OCI-LY3 (cell line): ENCODE measurements around the gene ADGRG7.

Experiments used
- H2AFZ ChIP-seq: fragments of 200-600, 300-600 bp; shearing (Covaris generic); 2 replicates; pipeline ENCODE4 v1.6.0; 2014; ENCODE audit warnings: antibody characterized with exemption, low read depth, low read length
- H3K27ac ChIP-seq: fragments of 200-600, 300-600 bp; sonication (generic); 2 replicates; pipeline ENCODE4 v1.5.1; 2014; ENCODE audit warnings: mild to moderate bottlenecking, low read length, moderate library complexity, mixed read lengths
- H3K27me3 ChIP-seq: fragments of 200-600, 300-600 bp; sonication (generic); 2 replicates; pipeline ENCODE4 v1.6.1; 2014; ENCODE audit warnings: low read depth, low read length, mixed read lengths
- H3K36me3 ChIP-seq: fragments of 200-600, 300-600 bp; sonication (generic); replicated peaks from 2 replicates; pipeline ENCODE3; 2014; ENCODE audit warnings: low read depth, low read length, mixed read lengths
- H3K4me1 ChIP-seq: fragments of 300-600, 200-600 bp; sonication (generic); 2 replicates; pipeline ENCODE4 v1.6.1; 2014; ENCODE audit warnings: low read length, mixed read lengths
- H3K4me2 ChIP-seq: fragments of 200-600, 300-600 bp; sonication (generic); 2 replicates; pipeline ENCODE4 v1.6.1; 2014; ENCODE audit warnings: low read length, mixed read lengths
- H3K4me3 ChIP-seq: fragments of 300-600, 200-600 bp; sonication (generic); 2 replicates; pipeline ENCODE4 v1.5.1; 2014; ENCODE audit warnings: antibody characterized with exemption, mild to moderate bottlenecking, low read length, moderate library complexity
- H3K79me2 ChIP-seq: fragments of 300-600, 200-600 bp; shearing (Covaris generic); 2 replicates; pipeline ENCODE4 v1.6.1; 2014; ENCODE audit warnings: mild to moderate bottlenecking, low read length, mixed read lengths
- H3K9ac ChIP-seq: fragments of 300-600, 200-600 bp; shearing (Covaris generic); 2 replicates; pipeline ENCODE4 v1.6.0; 2014; ENCODE audit warnings: mild to moderate bottlenecking, low read length, moderate library complexity
- H3K9me3 ChIP-seq: fragments of 200-600, 300-600 bp; shearing (Covaris generic); 2 replicates; pipeline ENCODE4 v1.6.1; 2014; ENCODE audit warnings: low read length, mixed read lengths; ENCODE audit not compliant: insufficient read depth
- H4K20me1 ChIP-seq: fragments of 200-600, 300-600 bp; sonication (generic); 2 replicates; pipeline ENCODE4 v1.6.1; 2016; ENCODE audit warnings: low read length, mixed read lengths; ENCODE audit not compliant: insufficient read depth
- CTCF ChIP-seq: fragments of 200-600, 300-600 bp; sonication (generic); IDR thresholded peaks from 2 replicates; pipeline ENCODE4 v1.5.1; 2014; ENCODE audit warnings: antibody characterized with exemption, low read length, low read depth
- EZH2phosphoT487 ChIP-seq: fragments of 200-600 bp; shearing (Covaris generic); IDR thresholded peaks from 2 replicates; pipeline ENCODE4 v1.6.1; 2018; ENCODE audit warnings: antibody characterized with exemption, mixed run types, low read depth

Gene ADGRG7

DNA sequence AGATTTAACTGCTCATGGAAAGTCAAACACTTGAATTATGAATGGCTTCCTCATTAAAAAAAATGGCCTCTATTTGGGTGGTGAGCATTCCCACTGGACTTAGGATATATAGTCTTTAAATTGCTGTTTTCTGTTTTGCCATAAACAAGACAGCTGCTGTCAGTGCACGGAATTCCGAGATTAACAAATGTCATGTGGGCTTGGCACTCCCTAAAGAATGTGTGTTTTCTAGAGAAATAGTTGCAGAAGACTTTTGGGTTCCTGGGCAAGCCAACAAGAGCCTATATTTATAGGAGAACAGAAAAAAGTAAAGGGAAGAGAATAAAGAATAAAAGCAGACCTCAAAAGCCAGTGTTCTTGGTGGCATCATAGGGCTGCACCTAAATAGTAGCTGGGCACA, 86.3 kb downstream of the ADGRG7 start:
- TF ChIP-seq CTCF (no peak), EZH2phosphoT487 (no peak)
- Histone ChIP-seq H3K9ac (no peak overlapping the region), H3K4me1 (no peaks in the 10 kb centered on the region), H2AFZ (no peak overlapping the region), H3K79me2 (no peaks in the 10 kb centered on the region), H3K36me3 (no peaks in the 10 kb centered on the region), H3K27ac (no peak overlapping the region), H3K4me2 (no peak overlapping the region), H3K9me3 (no peaks in the 10 kb centered on the region), H3K4me3 (no peak overlapping the region), H4K20me1 (no peaks in the 10 kb centered on the region), H3K27me3 (no peaks in the 10 kb centered on the region)

GRCh38 chr3:100696161-100696560, 86.8 kb downstream of the ADGRG7 start:
- Histone ChIP-seq H3K9me3 (no peaks in the 10 kb centered on the region), H3K9ac (no peak overlapping the region), H4K20me1 (no peaks in the 10 kb centered on the region), H3K36me3 (no peaks in the 10 kb centered on the region), H2AFZ (no peak overlapping the region), H3K27me3 (no peaks in the 10 kb centered on the region), H3K4me2 (no peak overlapping the region), H3K4me1 (no peaks in the 10 kb centered on the region), H3K4me3 (no peak overlapping the region), H3K79me2 (no peaks in the 10 kb centered on the region), H3K27ac (no peak overlapping the region)
- TF ChIP-seq CTCF, result no peak
- no peak for TF ChIP-seq EZH2phosphoT487

DNA sequence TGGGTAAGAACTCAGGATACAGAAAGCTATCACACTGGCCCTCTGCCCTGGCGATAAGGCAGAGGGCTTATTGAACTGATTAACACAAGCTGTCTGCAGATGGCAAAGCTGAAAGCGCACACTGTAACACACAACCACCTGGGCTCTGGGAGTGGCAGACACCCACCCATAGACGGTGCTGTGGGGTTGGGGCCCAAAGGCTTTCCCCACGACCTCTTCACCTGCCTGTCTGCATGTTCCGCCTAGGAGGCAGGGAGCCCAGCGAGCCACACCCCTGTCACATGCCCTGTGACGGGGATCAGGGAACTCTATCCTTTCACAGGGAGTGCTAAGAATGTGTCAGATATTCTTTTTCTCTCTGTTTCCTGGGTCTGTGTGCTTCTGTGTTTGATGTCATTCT, 87.8 kb downstream of the ADGRG7 start:
- no peak overlapping the region for H3K4me2 ChIP-seq

DNA sequence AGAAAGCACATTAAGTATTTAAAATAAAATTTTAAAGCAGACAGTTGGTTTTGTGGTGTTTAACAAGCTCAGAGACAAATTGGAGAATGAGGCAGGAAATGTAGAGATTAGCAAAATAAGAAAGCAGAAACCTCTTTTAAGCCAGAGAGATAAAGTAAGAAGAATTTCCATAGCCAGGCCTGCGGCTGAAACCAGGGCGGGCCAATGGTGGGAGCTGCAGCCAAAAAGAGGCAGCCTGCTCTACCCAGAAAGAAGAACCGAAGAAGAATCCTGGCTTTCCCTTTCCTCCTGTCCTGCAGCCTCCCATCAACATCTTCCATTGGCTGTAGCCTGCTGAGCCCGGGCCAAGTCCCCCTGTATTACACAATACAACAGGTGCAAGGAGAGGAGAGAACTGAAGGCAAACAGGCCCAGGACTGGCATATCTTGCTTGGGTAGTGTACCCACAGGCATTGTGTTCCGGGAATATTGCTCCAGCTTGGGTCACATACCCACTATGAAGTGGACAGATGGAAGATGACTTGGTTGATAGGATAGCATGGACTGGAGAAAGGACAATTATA, 88.4 kb downstream of the ADGRG7 start:
- Histone ChIP-seq H3K4me2 (no peak overlapping the region), H2AFZ (no peak overlapping the region)

More for the DNA sequence above, 87.8 kb downstream of the ADGRG7 start:
- TF ChIP-seq CTCF (no peak), EZH2phosphoT487 (no peak)
- no peaks in the 10 kb centered on the region for H3K4me1 ChIP-seq
- no peaks in the 10 kb centered on the region for H3K36me3 ChIP-seq
- H3K79me2 ChIP-seq, result no peaks in the 10 kb centered on the region
- H4K20me1 ChIP-seq, result no peaks in the 10 kb centered on the region
- no peaks in the 10 kb centered on the region for H3K27me3 ChIP-seq
- no peak overlapping the region for H3K9ac ChIP-seq
- no peak overlapping the region for H3K4me3 ChIP-seq
- no peak overlapping the region for H2AFZ ChIP-seq
- H3K27ac ChIP-seq, result no peak overlapping the region
- no peaks in the 10 kb centered on the region for H3K9me3 ChIP-seq

More for the DNA sequence above, 88.4 kb downstream of the ADGRG7 start:
- Histone ChIP-seq H3K79me2 (no peaks in the 10 kb centered on the region), H4K20me1 (no peaks in the 10 kb centered on the region), H3K9me3 (no peaks in the 10 kb centered on the region), H3K27ac (no peak overlapping the region), H3K27me3 (no peaks in the 10 kb centered on the region), H3K36me3 (no peaks in the 10 kb centered on the region), H3K4me1 (peaks cover 5% of the 10 kb centered on the region; the same call in 1 of the 2 replicates), H3K4me3 (no peak overlapping the region), H3K9ac (no peak overlapping the region)
- TF ChIP-seq CTCF, result no peak
- no peak for TF ChIP-seq EZH2phosphoT487
